Peyer's patch (tissue), 4 donors: ENCODE measurements around the gene STAM2.

Source experiments
- POLR2A ChIP-seq, 2 donors: fragments of 450-650 bp; IDR thresholded peaks; one replicate each; pipeline ENCODE4 v1.5.1; 2017; ENCODE audit warnings: antibody characterized with exemption in 2 of 2, mild to moderate bottlenecking in 2 of 2, moderate library complexity in 2 of 2
- TF ChIP-seq, protein P1 (sequence below), 6 experiments: fragments of 450-650 bp in 4 of 6; fragments of 200-600 bp in 2 of 6; sonication (generic) in 1 of 6; IDR thresholded peaks; one replicate each; pipeline ENCODE4 v1.5.1; 2017 to 2019; ENCODE audit warnings: antibody characterized with exemption in 6 of 6, mild to moderate bottlenecking in 3 of 6, moderate library complexity in 1 of 6

DNA sequence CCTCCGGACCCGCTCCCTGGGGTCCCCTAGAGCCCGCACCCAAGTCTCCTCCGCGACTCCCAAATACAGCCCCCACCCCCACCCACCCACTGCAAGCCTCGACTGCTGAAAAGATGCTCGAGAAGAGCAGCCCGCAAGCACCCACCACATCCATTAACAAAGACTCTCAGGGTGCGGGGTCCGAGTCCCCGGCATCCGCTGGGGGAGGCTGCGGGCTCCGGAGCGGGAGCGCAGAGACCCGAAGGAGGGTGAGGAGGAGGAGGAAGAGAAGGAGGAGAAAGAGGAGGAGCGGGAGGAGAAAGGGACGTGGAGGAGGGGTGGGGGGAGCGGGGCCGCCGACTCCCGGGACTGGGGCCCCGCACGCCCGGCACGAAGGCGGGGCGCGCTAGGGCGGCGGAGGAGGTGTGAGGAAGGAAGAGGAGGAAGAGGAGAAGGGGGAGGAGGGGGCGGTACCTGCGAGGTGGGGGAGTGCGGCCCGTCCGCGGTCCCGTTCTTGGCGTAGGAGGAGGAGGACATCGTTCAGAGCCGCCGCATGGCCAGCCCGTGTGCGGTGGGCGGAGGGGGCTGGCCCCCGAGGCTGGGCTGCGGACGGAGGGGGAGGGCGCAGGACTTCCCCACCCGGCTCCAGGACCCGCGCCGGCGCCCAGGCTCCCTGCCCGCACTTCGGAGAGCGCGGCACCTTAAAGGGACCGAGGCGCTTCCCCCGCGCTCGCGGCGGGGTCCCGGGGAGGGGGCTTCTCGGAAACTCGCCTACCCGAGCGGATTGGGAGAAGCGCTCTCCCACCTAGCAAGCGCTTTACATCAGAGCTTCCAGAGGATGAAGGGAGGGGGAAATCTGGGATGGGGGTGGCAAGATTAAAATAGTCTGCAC, 76.8 kb downstream of the STAM2 start, which contains the start of gene CACNB4:
- TF ChIP-seq, protein P1, sequence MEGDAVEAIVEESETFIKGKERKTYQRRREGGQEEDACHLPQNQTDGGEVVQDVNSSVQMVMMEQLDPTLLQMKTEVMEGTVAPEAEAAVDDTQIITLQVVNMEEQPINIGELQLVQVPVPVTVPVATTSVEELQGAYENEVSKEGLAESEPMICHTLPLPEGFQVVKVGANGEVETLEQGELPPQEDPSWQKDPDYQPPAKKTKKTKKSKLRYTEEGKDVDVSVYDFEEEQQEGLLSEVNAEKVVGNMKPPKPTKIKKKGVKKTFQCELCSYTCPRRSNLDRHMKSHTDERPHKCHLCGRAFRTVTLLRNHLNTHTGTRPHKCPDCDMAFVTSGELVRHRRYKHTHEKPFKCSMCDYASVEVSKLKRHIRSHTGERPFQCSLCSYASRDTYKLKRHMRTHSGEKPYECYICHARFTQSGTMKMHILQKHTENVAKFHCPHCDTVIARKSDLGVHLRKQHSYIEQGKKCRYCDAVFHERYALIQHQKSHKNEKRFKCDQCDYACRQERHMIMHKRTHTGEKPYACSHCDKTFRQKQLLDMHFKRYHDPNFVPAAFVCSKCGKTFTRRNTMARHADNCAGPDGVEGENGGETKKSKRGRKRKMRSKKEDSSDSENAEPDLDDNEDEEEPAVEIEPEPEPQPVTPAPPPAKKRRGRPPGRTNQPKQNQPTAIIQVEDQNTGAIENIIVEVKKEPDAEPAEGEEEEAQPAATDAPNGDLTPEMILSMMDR (IDR thresholded peaks at IDR 0.05) = no peak
- no peak for TF ChIP-seq POLR2A (IDR thresholded peaks at IDR 0.05)
